GM12878 (cell line): ENCODE results near the gene DNAJC27.

Experiments
- GABPA ChIP-seq: IDR thresholded peaks from 2 replicates; pipeline ENCODE4 v1.6.1; 2014; ENCODE audit warnings: antibody characterized with exemption, low read depth, mild to moderate bottlenecking, inconsistent platforms
- MEF2A ChIP-seq: IDR thresholded peaks from 2 replicates; pipeline ENCODE4 v1.6.1; 2011; ENCODE audit warnings: low read depth, mild to moderate bottlenecking, low read length, moderate library complexity; ENCODE audit not compliant: insufficient read depth
- MYC ChIP-seq: IDR thresholded peaks from 2 replicates; pipeline ENCODE4 v1.6.1; 2011; ENCODE audit warnings: mild to moderate bottlenecking, low read length, moderate library complexity, inconsistent platforms; ENCODE audit not compliant: insufficient read depth, insufficient replicate concordance, insufficient read length, severe bottlenecking
- PAX5 ChIP-seq: IDR thresholded peaks from 2 replicates; pipeline ENCODE4 v1.6.1; 2011; ENCODE audit warnings: low read depth, low read length, borderline replicate concordance
- POLR2AphosphoS2 ChIP-seq: IDR thresholded peaks from 2 replicates; pipeline ENCODE4 v1.6.1; 2011; ENCODE audit warnings: low read depth, mild to moderate bottlenecking, low read length, improper control_type of control experiment, moderate library complexity
- RAD51 ChIP-seq: fragments of 450-650 bp; IDR thresholded peaks from 2 replicates; pipeline ENCODE4 v1.6.1; 2016; ENCODE audit warnings: moderate library complexity, mild to moderate bottlenecking, inconsistent platforms
- SMARCA5 ChIP-seq: fragments of 450-650 bp; IDR thresholded peaks from 2 replicates; pipeline ENCODE4 v1.6.1; 2017; ENCODE audit warnings: mild to moderate bottlenecking
- TF ChIP-seq, protein P1 (sequence below), 3 experiments: IDR thresholded peaks in 2 of 3; conservative IDR thresholded peaks in 1 of 3; 2 replicates each; pipeline ENCODE4 v1.5.1; 2011; ENCODE audit warnings: low read depth in 3 of 3, low read length in 3 of 3, mild to moderate bottlenecking in 3 of 3, control low read depth in 2 of 3, moderate library complexity in 2 of 3, inconsistent platforms in 1 of 3, mixed read lengths in 1 of 3; ENCODE audit not compliant: control insufficient read depth in 2 of 3, insufficient read depth in 1 of 3; ENCODE audit errors: extremely low read depth in 1 of 3

DNA sequence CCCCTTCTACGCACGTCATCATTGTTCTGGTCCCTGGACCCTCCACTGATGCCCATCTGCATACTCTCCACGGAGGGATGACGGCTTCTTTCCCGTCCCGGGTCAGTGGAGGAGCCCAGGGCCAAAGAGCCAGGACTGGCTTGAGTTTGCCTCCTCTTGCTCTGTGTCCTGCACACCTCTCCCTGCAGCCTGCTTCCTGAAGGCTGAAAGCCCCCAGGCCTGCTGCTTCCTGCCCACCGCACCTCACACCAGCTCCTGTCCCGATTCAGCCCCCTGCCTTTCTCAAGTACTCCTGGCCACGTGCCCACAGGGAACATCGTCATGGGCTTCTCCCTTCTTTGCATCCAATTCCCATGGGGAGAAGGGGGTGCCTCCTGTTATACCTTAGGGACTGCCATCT, 58.8 kb downstream of the DNAJC27 start:
- TF ChIP-seq PAX5 (no peak), MYC (no peak), RAD51 (no peak), GABPA (no peak), MEF2A (no peak), POLR2AphosphoS2 (no peak), SMARCA5 (no peak)
- TF ChIP-seq, protein P1, sequence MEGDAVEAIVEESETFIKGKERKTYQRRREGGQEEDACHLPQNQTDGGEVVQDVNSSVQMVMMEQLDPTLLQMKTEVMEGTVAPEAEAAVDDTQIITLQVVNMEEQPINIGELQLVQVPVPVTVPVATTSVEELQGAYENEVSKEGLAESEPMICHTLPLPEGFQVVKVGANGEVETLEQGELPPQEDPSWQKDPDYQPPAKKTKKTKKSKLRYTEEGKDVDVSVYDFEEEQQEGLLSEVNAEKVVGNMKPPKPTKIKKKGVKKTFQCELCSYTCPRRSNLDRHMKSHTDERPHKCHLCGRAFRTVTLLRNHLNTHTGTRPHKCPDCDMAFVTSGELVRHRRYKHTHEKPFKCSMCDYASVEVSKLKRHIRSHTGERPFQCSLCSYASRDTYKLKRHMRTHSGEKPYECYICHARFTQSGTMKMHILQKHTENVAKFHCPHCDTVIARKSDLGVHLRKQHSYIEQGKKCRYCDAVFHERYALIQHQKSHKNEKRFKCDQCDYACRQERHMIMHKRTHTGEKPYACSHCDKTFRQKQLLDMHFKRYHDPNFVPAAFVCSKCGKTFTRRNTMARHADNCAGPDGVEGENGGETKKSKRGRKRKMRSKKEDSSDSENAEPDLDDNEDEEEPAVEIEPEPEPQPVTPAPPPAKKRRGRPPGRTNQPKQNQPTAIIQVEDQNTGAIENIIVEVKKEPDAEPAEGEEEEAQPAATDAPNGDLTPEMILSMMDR (IDR thresholded peaks at IDR 0.05 in 2 of 3, conservative IDR thresholded peaks at IDR 0.05 in 1 of 3; ENCODE audit: control insufficient read depth in 2 of 3, extremely low read depth in 1 of 3, insufficient read depth in 1 of 3, low read depth in 3 of 3, low read length in 3 of 3): no peak
